Superior temporal gyrus (tissue), 1 donor: Measurements from ENCODE around the gene CST9.

Experiments used
- DNase-seq: peaks from one replicate; pipeline ENCODE4 v3.0.0-alpha.2; 2016; ENCODE audit errors: extremely low spot score

Gene CST9, protein sequence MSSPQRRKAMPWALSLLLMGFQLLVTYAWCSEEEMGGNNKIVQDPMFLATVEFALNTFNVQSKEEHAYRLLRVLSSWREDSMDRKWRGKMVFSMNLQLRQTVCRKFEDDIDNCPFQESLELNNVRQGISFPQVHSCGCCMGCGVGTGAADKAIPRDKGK

DNA sequence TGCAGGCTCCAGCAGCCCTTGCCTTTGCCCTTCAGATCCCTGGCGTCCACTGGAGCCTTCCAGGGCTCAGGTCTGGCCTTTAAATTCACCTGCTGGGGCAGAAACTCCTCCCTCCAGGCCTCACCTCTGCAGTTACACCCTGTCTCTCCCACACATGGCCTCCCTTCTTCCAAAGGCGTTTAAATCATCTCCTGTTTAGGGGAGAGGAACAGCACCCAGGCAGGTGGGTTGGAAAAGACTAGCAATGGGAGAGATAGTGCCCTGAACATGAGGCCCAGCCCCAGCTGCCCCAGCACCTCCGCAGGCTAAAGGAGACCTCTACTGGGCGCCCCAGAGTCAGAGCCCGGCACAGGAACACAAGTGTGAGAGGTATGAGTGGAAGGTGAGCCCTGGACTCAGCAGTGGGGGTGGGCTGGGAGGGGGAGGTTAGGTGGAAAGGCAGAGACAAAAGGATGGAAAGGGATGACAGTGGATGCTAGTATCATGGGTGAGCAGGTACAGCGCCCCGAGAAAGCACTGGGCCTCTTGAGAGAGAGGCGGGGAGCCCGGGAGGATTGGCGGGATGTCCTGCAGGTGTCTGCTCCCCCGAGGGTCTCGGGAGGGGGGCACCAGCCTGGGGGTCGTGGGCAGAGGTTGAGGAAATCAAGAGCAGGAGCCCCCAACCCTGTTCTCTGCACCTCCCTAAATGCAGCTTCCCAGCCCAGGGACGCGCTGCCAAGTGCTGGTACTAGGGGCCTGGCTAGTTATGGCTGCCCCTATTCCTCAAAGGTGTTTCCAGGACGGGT lies at the start of gene CST9:
TSS of gene CST9 (minus strand) at position 51 of the 785 bp plus-strand sequence. CDS start 53 bp downstream, outside the sequence.
- no peak for DNase-seq

DNA sequence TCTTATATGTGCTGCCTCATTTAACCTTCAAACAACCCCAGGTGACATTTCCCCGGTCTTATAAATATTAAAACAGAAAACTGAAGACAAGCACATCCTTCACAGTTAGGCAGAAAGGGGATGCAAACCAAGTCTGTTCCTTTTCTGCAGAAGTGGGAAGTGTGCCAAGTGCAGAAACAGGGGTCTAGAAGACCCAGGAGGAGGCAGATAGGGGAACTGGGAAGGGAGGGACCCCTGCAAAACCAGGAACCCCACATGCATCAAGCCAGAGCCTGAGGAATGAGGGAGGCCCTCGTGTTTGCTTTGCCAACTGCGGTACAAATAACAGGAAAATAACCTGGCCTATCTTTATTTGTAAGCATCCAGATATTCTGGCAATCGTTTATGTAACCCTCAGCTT lies 49.0 kb upstream of the CST9 start:
- no peak for DNase-seq

DNA sequence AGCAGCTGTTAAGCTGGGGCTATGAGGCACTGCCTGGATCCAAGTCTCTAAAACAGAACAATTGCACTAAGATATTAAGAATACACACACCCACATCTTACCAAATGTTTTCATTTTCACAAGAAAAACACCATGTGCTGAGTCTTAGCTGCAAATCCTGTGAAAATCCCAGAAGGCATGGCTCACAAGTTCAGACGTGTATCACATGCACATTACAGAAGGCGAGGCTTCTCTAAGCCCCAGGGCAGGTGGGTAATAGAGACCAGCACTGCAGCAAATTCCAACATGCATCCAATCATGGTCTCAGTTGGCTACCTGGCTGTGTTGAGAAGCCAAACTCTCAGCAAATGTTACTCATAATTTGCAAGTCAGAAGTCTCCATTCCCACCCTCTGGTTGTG lies 48.3 kb upstream of the CST9 start:
- no peak for DNase-seq

DNA sequence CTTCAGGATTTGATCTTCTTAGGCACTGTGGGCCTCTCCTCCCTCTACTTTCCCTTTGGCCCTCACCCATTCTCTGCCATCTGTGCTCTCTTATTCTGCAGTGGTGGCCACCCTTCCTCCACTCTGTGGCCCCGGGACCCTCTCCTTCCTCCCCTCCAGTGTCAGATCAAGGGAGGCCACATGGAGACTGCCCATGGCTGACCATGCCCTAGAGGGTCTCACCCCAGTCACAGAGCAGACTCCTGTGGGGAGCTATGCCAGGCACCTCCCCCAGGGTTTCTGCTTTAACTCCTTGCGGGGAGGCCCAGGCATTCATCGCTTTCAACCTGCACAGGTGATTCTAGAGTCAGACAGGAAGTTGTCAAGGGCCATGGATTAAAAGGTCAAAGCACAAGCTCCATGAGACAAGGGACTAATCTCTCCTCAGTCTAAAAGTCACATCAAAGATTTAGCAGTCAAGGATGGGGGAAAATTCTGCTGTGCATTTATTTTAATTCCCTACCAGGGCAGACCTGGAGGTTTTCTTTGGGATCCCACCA lies 47.8 kb upstream of the CST9 start:
- DNase-seq = no peak

DNA sequence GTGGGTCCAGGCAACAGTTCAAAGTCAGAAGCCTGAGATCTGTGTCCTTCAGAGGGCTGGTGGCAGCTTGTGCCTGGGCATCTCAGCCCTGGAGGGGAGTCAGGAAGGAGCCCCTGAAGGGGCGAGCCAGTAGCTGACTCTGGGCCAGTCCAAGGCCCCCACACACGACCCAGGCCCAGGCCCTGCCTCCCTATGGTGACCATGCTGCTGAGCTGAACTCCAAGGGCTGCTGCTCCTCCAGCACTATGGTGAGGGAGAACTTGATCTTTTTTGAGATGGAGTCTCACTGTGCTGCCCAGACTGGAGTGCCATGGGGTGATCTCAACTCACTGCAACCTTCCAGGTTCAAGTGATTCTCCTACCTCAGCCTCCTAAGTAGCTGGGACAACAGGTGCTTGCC lies 47.2 kb upstream of the CST9 start:
- DNase-seq = no peak

DNA sequence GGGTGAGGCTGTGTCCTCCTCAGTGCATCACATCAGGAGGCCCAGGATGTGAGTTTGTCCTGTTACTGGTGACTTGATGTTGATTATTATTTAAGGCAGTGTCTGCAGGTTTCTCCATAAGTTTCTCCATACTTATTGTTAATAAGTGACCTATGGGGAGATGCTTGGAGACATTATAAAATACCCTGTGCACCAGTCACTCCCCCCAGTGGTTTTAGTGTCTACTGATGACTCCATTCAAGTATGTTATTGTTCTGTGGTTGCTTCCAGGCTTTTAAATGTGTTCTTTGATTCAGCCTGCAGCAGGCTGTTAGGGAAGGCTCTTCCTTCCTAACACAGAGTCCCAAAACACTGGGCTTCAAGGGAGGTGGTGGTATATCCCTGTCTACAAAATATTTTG lies 46.7 kb upstream of the CST9 start:
- DNase-seq = no peak

DNA sequence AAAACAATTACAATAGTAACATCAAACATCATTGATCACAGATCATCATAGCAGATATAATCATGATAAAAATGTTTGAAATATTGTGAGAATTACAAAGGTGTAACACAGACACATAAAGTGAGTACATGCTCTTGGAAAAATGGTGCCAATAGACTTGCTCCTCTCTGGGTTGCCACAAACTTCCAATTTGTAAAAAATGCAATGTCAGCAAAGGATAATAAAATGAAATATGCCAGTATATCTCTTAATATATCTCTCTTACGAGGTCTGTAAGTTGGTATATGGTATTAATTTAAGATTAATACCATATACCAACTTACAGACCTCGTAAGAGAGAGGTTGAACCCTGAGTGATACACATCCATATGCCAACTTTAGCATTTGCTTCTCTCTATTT lies 45.4 kb upstream of the CST9 start:
- DNase-seq = no peak

DNA sequence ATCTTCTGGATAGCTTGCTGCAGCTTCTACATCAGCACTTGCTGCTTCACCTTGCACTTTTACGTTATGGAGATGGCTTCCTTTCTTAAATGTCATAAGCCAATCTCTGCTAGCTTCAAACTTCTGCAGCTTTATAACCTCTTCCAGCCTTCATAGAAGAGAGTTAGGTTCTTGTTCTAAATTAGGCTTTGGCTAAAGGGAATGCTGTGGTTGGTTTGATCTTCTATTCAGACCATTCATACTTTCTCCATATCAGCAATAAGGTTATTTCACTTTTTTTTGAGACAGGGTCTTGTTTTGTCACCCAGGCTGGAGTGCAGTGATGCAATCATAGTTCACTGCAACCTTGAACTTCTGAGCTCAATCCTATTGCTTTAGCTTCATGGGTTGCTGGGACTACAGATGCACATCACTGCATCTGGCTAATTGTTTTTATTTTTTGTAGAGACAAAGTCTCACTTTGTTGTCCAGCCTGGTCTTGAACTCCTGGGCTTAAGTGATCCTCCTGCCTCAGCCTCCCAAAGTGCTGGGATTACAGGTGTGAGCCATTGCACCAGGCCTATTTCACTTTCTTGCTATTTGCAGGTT lies 44.2 kb upstream of the CST9 start:
- no peak for DNase-seq

DNA sequence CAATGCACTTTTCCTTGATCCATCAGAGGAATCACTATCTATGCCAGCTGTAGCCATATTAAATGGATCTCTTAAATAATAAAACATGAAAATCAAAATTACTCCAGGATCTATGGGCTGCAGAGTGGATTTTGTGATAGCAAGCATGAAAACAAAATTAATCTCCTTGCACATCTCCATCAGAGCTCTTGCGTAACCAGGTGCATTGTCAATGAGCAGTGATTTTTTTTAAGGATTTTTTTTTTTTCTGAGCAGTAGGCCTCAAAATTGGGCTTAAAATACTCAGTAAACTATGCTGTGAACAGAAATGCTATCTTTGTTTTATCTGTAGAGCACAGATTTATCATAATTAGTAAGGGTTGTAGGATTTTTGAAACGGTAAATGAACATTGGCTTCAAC lies 43.5 kb upstream of the CST9 start:
- DNase-seq = no peak

DNA sequence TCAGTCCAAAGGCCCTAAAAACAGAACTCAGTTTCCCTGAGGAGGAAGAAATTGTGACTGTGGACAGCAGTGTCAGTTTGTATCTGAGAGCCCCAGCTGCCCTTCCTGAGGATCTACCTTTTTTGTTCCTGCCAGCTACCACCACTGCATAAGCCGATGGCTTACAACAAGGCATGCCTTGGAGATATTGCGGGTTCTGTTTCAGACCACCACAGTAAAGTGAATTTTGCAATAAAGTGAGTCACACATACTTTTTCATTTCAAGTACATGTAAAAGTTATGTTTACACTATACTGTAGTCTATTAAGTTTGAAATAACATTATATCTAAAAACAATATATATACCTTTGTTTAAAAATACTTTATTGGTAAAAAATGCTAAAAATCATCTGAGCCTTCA lies 41.6 kb upstream of the CST9 start:
- DNase-seq = no peak

DNA sequence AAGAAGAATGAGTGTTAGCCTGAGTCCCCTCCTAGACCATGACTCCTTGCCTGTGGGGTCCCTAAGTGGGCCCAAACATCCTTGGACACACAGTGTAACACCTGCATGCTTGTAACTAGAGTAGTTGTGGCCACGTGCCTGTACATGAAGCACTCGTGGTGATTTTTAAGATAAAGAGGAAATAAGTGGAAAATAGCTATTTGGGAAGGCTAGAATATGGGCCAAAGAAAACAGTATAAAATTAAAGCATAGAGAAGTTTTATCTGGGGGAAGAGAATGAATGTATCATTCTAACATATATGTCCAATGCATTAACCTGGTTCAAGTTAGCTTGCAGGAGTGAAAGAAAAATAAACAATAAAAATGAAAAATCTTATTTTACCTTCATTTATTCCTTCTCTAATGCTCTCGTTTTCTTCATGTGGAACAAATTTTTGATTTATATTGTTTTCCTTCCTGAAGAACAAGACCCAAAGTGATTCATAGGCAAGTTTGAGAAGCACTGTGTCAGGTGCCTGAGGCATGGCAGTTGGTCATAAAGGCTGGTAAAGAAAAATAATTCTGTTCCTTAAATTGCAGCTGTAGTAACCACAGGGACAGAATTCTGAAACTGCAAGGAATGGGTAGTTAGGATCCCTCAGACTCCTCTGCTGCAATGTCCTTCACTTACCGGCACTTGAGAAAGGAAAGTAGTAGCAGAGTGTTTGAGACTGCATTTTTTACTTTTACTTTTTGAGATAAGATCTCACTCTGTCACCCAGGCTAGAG lies 40.6 kb upstream of the CST9 start:
- DNase-seq = no peak

DNA sequence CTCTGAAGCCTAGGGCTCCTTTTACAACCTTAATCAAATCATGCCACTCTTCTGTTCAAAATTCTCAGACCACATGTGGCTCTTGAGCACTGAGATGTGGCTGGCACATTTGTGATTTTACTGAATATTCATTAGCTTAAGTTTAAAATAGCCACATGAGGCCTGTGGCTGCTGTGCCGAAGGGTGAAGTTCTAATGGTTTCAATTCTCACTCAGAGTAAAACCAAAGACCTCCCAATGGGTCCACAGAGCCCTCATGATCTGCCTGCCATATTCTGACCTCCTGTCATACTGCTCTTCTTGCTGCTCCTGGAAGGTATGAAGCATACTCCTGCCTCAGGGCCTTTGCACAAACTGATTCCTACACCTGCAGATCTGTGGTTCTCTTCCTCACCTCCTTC lies 39.9 kb upstream of the CST9 start:
- no peak for DNase-seq

DNA sequence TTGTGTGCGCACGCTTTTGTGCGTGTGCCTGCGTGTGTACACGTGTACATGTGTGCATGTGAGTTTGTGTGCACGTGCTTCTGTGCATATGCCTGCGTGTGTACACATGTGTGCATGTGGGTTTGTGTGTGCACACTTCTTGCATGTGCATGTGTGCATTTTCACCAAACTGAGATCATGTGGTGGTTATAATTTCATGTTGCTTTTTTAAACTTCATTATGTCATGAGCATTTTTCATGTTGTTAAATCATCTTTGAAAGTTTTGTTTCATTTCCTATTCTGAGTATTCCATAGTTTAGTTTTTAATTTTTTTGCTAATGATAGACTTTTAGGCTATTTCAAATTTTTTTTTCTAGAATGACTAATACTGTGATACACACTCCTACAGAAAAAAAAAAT lies 38.4 kb upstream of the CST9 start:
- no peak for DNase-seq

DNA sequence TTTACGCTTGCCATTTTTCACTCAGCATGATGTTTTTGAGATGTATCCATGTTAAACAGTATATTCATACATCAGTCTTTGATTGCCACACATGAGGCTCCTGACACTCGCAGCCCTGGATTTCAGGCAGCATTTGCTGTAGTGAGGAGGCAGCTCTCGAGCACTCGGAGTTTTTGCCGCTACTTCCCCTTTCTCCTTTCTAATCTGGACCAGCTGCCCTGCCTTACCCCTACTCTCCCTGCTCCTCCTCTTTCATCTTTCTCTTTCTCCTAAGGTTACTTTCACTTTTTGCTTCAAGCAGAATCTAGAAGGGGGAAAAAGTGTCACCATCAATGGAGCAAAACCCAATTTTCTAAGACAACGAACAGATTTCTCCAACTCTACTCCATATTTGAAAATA lies 37.9 kb upstream of the CST9 start:
- DNase-seq = no peak

DNA sequence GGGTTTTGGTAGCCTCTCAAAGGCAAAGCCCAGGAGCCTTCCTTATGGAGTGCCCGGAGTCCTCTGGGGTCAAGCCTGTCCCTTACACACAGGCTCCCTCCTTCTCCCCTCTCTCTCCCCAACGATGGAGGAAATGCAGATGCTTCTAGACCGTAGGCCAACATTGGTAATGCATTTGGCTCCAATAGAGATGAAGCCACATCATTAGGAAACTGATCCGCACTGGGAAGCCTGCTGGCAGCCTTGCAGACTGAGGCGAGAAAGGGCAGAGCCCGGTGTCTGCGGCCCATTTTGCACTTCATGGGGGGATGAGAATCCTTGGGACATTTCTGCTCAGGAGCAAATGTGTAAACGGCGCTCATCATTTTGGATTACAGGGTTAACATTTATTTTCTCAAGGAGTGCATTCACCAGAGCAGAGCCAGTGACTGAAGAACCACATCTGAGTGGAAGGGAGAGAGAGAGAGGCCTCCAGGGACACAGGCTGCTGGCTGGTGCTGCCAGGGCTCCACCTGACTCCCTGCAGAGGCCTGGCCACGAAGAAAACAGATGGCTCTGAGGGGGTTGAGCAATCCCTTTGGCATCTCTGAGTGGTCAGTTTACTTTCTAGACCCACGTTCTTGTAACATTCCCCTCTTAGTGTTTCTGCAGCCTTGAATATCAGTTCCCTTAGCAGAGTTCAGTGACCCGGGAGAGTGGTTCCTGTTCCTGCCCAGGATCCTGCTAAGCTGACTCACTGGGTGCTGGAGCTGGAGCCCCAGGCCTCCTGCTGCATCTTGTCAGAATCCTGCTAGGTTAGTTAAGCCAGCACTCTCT lies 36.4 kb upstream of the CST9 start:
- no peak for DNase-seq

DNA sequence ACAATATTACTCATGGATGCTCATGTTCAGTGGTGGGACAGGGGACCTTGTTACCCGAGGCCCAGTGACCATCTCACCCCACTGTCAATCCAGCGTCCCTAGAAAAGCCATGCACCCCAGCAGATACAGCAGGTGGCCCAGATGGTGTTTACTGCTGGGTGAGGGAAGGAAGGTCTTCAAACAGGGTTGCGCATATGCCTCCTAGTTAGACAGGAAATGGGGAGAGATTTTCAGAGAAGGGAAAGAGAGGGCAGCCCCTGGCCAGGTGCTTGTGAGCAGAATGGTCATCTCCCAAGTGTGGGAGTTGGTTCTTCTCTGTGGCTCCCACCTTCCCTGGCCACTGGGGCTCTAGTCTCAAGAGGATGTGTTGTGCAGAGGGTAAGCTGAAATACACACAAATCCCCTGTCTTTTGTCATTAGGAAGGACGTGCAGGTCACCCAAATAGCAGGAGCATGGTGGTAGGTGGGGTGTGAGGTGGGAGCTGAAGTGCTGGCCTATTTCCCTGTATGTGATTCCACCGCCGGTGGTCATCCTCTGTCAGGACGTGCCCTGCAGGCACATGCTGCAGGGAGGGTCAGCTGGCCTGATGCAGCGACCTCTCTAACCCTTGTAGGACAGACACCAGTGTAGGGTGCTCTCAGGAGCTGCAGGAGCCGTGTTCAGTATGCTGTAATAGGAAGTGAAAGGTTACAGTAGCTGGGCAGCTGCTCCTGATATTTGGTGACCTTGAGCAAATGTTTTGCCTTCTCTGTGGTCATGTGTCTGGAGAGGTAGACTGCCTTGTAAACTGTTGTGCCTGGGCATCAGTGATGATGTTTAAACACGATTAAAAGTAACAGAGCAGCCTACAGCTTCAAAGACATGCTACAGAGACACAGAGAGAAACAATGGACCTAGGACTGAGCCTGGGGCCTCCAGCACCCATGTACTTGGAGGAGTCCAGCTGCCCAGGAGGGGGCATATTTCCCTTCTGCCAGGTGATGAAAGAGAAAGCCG lies 35.3 kb upstream of the CST9 start:
- DNase-seq = no peak

DNA sequence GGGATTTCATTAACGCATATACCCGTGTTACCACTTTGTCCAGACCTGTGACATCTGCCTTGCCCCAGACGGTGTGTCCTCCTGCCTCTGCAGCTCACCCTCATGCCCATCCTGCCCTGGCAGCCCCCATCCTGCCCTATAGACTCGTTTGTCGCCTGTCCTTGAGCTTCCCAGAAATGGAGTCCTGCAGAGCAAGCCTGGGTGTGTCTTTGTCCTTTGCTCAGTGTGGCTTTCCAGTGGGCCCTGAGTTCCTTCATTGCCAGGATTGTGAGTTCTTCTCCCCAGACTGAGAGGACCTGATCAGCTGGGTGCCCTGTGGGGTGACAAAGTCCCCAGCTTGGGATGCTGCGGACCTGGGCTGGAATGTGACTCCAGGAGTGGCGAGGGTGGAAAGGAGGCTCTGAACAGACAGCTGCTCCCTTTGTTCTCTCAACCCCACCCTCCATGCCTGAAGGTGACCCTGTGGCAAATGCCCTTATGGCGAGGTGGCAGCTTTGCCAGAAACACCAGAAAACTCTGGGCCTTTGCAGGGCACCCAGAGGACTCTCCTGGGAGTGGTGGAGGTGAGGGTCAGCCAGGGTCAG lies 34.4 kb upstream of the CST9 start:
- DNase-seq = no peak

DNA sequence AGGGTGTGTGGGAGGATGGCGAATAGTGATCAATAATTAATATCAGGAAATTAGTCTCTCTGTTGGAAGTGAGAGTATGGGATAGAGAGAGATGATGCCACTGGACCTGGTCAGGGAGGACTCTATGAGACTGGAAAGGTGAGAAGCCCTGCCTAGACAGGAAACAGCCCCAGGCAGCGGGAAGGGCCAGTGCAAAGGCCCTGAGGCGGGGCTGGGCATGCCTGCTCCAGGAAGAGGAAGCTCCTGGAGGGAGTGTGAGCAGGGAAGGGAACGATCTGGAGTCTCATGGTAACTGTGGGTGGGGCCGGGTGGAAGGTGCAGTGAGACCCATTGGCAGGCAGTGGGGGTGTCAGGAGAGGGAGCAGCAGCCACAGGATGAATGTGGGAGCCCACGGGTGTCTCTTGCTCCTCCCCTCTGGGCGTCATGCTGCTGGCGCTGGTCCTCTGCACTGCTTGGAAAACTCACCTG lies 33.8 kb upstream of the CST9 start:
- DNase-seq = no peak

DNA sequence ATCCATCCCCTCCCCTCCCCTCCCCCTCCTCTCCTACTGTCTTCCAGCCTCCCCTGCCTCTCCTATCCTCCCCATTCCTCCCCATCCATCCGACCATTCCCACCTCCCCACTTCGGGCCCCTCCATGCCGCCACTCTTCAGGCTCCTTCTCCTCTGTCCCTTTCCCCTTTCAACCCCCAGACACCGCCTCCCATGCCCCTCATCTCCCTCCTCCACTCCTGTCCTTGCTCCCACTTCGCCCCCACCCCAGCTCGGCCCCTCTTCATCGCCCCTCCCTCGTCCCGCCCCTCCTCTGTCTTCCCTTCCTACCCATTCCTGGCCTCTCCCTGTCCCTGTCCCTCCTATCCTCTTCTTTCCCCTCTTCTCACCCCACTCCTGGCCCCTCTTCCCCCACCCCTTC lies 32.6 kb upstream of the CST9 start:
- no peak for DNase-seq
